Kidney epithelial cell (primary cell): Measurements from ENCODE around the gene TMEM139. TPM values are rescaled to one million over a fixed set of nuclear protein-coding genes. Genes with fewer than 3 reads are reported as not detected.

Experiments used
- DNase-seq: peaks from one replicate; pipeline ENCODE4 v3.0.0-alpha.2; 2010; ENCODE audit warnings: low read depth
- H3K27me3 ChIP-seq: 2 replicates; pipeline ENCODE4 v1.6.0; 2011; ENCODE audit warnings: low read length; ENCODE audit not compliant: control insufficient read depth, insufficient read depth
- H3K36me3 ChIP-seq: 2 replicates; pipeline ENCODE4 v1.5.1; 2011; ENCODE audit warnings: low read length; ENCODE audit not compliant: control insufficient read depth, insufficient read depth
- H3K4me3 ChIP-seq: 2 replicates; pipeline ENCODE4 v1.5.1; 2011; ENCODE audit warnings: low read depth, mild to moderate bottlenecking, control low read depth, low read length
- total RNA-seq: library from RNA; depleted of rRNA; stranded (reverse); fragments of >200 nt; gene quantifications from 2 replicates; pipeline ENCODE4 v1.2.3, GENCODE V29; 2015
- TF ChIP-seq, protein P1 (sequence below): IDR thresholded peaks from 2 replicates; pipeline ENCODE4 v1.5.1; 2011; ENCODE audit warnings: mild to moderate bottlenecking, moderate library complexity, low read length, control low read depth, inconsistent platforms; ENCODE audit not compliant: insufficient read depth, poor library complexity, severe bottlenecking

Gene TMEM139
- total RNA-seq, 1 donor from 2014 or later = 11.9 TPM

- H3K4me3 ChIP-seq = no peak overlapping the region
- no peaks in the 10 kb centered on the region for H3K36me3 ChIP-seq
- no peak for DNase-seq
- H3K27me3 ChIP-seq = no peaks in the 10 kb centered on the region
- TF ChIP-seq, protein P1, sequence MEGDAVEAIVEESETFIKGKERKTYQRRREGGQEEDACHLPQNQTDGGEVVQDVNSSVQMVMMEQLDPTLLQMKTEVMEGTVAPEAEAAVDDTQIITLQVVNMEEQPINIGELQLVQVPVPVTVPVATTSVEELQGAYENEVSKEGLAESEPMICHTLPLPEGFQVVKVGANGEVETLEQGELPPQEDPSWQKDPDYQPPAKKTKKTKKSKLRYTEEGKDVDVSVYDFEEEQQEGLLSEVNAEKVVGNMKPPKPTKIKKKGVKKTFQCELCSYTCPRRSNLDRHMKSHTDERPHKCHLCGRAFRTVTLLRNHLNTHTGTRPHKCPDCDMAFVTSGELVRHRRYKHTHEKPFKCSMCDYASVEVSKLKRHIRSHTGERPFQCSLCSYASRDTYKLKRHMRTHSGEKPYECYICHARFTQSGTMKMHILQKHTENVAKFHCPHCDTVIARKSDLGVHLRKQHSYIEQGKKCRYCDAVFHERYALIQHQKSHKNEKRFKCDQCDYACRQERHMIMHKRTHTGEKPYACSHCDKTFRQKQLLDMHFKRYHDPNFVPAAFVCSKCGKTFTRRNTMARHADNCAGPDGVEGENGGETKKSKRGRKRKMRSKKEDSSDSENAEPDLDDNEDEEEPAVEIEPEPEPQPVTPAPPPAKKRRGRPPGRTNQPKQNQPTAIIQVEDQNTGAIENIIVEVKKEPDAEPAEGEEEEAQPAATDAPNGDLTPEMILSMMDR = no peak
Measured at GRCh38 chr7:143271240-143271639, 13.5 kb upstream of the TMEM139 start.

GRCh38 chr7:143272871-143273270 lies 11.9 kb upstream of the TMEM139 start:
- no peaks in the 10 kb centered on the region for H3K27me3 ChIP-seq
- no peaks in the 10 kb centered on the region for H3K36me3 ChIP-seq
- TF ChIP-seq, protein P1 = no peak
- no peak overlapping the region for H3K4me3 ChIP-seq
- DNase-seq = no peak

- Histone ChIP-seq H3K36me3 (no peaks in the 10 kb centered on the region), H3K4me3 (no peak overlapping the region), H3K27me3 (no peaks in the 10 kb centered on the region)
- DNase-seq = peak; percentile 67
- TF ChIP-seq, protein P1 = no peak
Measured at GRCh38 chr7:143279186-143280098, 5.3 kb upstream of the TMEM139 start.

GRCh38 chr7:143280160-143280559 lies 4.6 kb upstream of the TMEM139 start:
- TF ChIP-seq, protein P1 = no peak
- DNase-seq = no peak
- no peaks in the 10 kb centered on the region for H3K36me3 ChIP-seq
- H3K27me3 ChIP-seq = no peaks in the 10 kb centered on the region
- no peak overlapping the region for H3K4me3 ChIP-seq

DNA sequence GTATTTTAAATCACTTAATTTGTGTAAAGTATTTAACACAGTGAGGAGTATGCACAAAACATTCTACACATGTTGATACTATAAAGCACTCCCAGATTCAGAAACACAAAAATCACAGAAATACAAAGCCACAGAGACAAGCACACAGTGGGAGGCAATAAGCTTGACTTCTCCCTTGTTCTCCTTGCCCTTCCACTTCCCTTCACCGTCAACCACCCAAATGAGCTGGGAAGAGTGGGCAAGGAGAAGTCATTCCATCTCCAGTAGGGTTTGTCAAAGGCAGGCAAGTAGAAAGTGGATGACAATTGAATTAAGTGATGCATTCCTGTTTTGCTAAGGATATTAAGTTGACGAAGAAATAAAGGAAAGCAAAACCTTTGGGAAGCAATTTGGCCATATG lies 4.2 kb upstream of the TMEM139 start:
- TF ChIP-seq, protein P1 = no peak
- H3K27me3 ChIP-seq = no peaks in the 10 kb centered on the region
- no peak for DNase-seq
- no peaks in the 10 kb centered on the region for H3K36me3 ChIP-seq
- no peak overlapping the region for H3K4me3 ChIP-seq
